Sigmoid colon (tissue), 7 donors: Measurements from ENCODE around the gene LGALS1. TPM values are rescaled to one million over a fixed set of nuclear protein-coding genes. Genes with fewer than 3 reads are reported as not detected.
A peak's percentile ranks its signal among the peaks of the same experiment; 100 is the strongest.

Experiments
- DNase-seq: peaks from one replicate; pipeline ENCODE4 v3.0.0-alpha.2; 2019
- H3K27ac ChIP-seq, 4 donors: fragments of 200-600 bp; sonication (generic); one replicate each; pipeline ENCODE4 v1.5.1; 2016 to 2019; ENCODE audit warnings: mild to moderate bottlenecking in 1 of 4
- H3K27me3 ChIP-seq, 3 donors: fragments of 200-600 bp; sonication (generic); one replicate each; pipeline ENCODE4 v1.5.1; 2019; ENCODE audit warnings: mild to moderate bottlenecking in 1 of 3
- H3K36me3 ChIP-seq, 4 donors: fragments of 200-600 bp; sonication (generic); one replicate each; pipeline ENCODE4 v1.5.1; 2016 to 2019
- H3K4me1 ChIP-seq, 4 donors: fragments of 200-600 bp; sonication (generic); one replicate each; pipeline ENCODE4 v1.5.1; 2017 to 2019
- H3K4me3 ChIP-seq, 4 donors: fragments of 200-600 bp; sonication (generic); one replicate each; pipeline ENCODE4 v1.5.1; 2017 to 2019; ENCODE audit warnings: mild to moderate bottlenecking in 2 of 4, moderate library complexity in 1 of 4
- H3K9me3 ChIP-seq, 4 donors: fragments of 200-600 bp in 3 of 4; sonication (generic) in 3 of 4; one replicate each; pipeline versions ENCODE4 v1.5.1 to v1.6.1; 2013 to 2019
- CTCF ChIP-seq, 4 experiments: fragments of 450-650 bp in 3 of 4; fragments of 200-600 bp in 1 of 4; IDR thresholded peaks; one replicate each; pipeline ENCODE4 v1.5.1; 2016 to 2019; ENCODE audit warnings: antibody characterized with exemption in 4 of 4, mild to moderate bottlenecking in 3 of 4, moderate library complexity in 2 of 4
- EP300 ChIP-seq, 4 donors: sonication (generic); formaldehyde crosslinking; IDR thresholded peaks; one replicate each; pipeline ENCODE4 v1.6.1; 2017; ENCODE audit warnings: antibody characterized with exemption in 4 of 4
- POLR2A ChIP-seq, 2 donors: fragments of 450-650 bp; IDR thresholded peaks; one replicate each; pipeline ENCODE4 v1.6.1; 2016; ENCODE audit warnings: antibody characterized with exemption in 2 of 2, mild to moderate bottlenecking in 2 of 2, moderate library complexity in 2 of 2
- POLR2AphosphoS5 ChIP-seq, 4 donors: sonication (generic); formaldehyde crosslinking; IDR thresholded peaks; one replicate each; pipeline ENCODE4 v1.6.1; 2017; ENCODE audit warnings: antibody characterized with exemption in 4 of 4
- WGBS, 2 donors: extraction: QIAGEN DNeasy Blood & Tissue Kit; methylation state at CpG; one replicate each; pipeline ENCODE4 v1.1.7; 2013; 5-methylcytosine and 5-hydroxymethylcytosine counted together
- intact Hi-C: fragments of 100-400 bp; cut with DNase I; formaldehyde crosslinking; loops from one replicate; pipeline ENCODE4 v1.15.1; 2023
- polyA plus RNA-seq, 3 donors: library from polyadenylated mRNA; stranded (reverse); fragments of 200-250 nt; gene quantifications; one replicate each; pipeline ENCODE4 v1.2.3, GENCODE V29; 2013
- total RNA-seq, 4 donors: library from RNA; depleted of rRNA; stranded (reverse); fragments of >200 nt; gene quantifications; one replicate each; pipeline ENCODE4 v1.1.0, GENCODE V29; 2016
- donor health status: healthy with polysubstance abuse.
- donor health status: Bipolar disorder and iron deficiency.
- donor health status: healthy.

LGALS1 gene
- total and polyA plus RNA-seq, 7 donors: 373 to 2,925 (median 911) TPM

DNA sequence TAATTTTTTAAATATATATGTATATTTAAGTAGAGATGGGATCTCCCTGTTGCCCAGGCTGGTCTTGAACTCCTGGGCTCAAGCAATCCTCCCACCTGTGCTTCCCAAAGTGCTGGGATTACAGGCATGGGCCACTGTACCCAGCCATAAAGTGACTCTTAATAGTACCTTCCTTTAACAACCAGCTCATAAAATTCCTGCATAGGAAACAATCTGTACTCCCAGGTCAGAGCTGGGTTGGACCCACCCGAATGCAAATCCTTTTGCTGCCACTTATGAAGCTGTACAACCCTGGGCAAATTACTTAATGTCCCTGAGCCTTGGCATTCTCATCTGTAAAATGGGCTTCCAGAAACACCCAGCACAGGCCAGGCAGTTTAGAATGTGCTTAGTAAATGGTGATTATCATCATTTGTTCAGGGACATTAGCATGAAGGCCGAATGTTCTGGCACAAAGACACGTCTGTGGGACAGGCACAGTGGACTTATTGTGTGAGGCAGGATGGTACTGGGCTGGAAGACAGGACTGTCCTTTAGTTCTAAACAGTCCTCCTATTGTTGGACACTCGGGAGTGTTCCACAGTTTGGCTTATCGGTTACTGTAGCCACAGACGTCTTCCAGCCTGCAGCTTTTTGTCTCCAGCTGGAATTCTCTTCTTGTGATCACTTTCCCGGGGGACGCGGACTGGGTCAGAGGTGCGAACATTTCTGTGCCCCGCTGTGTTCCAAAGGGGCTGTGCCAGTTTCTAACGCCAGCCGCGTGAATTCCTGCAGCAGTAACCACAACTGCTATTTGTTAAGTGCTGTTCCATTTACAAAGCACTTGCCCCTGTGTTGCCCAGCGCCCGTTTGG lies 11.0 kb upstream of the LGALS1 start:
- H3K4me3 ChIP-seq: no peak overlapping the region
- TF ChIP-seq POLR2A (IDR thresholded peaks at IDR 0.05) (no peak), CTCF (IDR thresholded peaks at IDR 0.05) (no peak), EP300 (IDR thresholded peaks at IDR 0.05) (no peak), POLR2AphosphoS5 (IDR thresholded peaks at IDR 0.05) (no peak)
- no peak for DNase-seq
- WGBS, 2 donors: 63 to 79% methylated on average over 16 of the region's 16 CpGs
- no peaks in the 10 kb centered on the region for H3K9me3 ChIP-seq
- H3K36me3 ChIP-seq: peaks cover 0 to 15% (median 6%) of the 10 kb centered on the region in 4 donors
- intact Hi-C loops: no loop called here
- no peaks in the 10 kb centered on the region for H3K27me3 ChIP-seq
- H3K27ac ChIP-seq: peak overlapping the region; percentile 52 to 95 (median 83)
- peaks cover 0 to 66% (median 58%) of the 10 kb centered on the region in 4 donors for H3K4me1 ChIP-seq

DNA sequence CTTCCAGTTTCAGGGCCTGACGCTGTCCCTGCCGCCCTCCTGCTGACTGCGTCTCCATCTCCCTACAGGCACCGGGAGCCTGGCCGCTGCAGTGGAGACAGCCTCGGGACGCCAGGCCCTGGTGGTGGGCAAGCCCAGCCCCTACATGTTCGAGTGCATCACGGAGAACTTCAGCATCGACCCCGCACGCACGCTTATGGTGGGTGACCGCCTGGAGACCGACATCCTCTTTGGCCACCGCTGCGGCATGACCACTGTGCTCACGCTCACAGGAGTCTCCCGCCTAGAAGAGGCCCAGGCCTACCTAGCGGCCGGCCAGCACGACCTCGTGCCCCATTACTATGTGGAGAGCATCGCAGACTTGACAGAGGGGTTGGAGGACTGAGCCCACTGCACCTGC lies 9.9 kb upstream of the LGALS1 start:
- no peaks in the 10 kb centered on the region for H3K27me3 ChIP-seq
- peak overlapping the region in 3 of 4 donors; percentile 81 to 95 (median 85) for H3K27ac ChIP-seq
- WGBS, 2 donors: 95% methylated on average over 24 of the region's 24 CpGs
- no peak for DNase-seq
- intact Hi-C loops: no loop called here
- peaks cover 0 to 15% (median 6%) of the 10 kb centered on the region in 4 donors for H3K36me3 ChIP-seq
- TF ChIP-seq CTCF (IDR thresholded peaks at IDR 0.05) (no peak), EP300 (IDR thresholded peaks at IDR 0.05) (no peak), POLR2A (IDR thresholded peaks at IDR 0.05) (no peak), POLR2AphosphoS5 (IDR thresholded peaks at IDR 0.05) (no peak)
- H3K4me1 ChIP-seq: peaks cover 0 to 62% (median 54%) of the 10 kb centered on the region in 4 donors
- H3K4me3 ChIP-seq: no peak overlapping the region
- H3K9me3 ChIP-seq: no peaks in the 10 kb centered on the region

DNA sequence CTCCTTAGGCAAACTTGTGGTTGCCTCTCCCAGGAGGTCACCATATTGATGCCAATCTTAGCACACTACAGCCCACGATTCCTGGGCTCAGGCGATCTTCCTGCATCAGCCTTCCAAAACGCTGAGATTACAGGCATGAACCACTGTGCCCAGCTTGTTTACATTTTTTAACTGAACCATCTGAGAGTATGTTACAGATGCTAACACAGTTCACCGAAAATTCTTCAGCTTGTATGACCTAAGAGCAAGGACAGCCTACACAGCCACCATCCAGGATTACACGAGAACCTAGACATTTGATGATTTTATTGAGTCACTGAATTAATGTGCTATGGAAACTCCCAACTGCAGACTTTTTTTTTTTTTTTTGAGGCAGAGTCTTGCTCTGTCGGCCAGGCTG lies 5.8 kb upstream of the LGALS1 start:
- WGBS, 2 donors: 73 to 77% methylated on average over 6 of the region's 6 CpGs
- Histone ChIP-seq H3K4me1 (peaks cover 0 to 46% (median 38%) of the 10 kb centered on the region in 4 donors), H3K9me3 (no peaks in the 10 kb centered on the region), H3K27me3 (no peaks in the 10 kb centered on the region), H3K36me3 (peaks cover 0 to 15% (median 6%) of the 10 kb centered on the region in 4 donors), H3K4me3 (no peak overlapping the region), H3K27ac (peak overlapping the region; percentile 51 to 97 (median 64))
- no peak for DNase-seq
- TF ChIP-seq CTCF (IDR thresholded peaks at IDR 0.05): no peak
- no peak for TF ChIP-seq EP300 (IDR thresholded peaks at IDR 0.05)
- no peak for TF ChIP-seq POLR2A (IDR thresholded peaks at IDR 0.05)
- TF ChIP-seq POLR2AphosphoS5 (IDR thresholded peaks at IDR 0.05): no peak
- intact Hi-C loops: no loop called here

DNA sequence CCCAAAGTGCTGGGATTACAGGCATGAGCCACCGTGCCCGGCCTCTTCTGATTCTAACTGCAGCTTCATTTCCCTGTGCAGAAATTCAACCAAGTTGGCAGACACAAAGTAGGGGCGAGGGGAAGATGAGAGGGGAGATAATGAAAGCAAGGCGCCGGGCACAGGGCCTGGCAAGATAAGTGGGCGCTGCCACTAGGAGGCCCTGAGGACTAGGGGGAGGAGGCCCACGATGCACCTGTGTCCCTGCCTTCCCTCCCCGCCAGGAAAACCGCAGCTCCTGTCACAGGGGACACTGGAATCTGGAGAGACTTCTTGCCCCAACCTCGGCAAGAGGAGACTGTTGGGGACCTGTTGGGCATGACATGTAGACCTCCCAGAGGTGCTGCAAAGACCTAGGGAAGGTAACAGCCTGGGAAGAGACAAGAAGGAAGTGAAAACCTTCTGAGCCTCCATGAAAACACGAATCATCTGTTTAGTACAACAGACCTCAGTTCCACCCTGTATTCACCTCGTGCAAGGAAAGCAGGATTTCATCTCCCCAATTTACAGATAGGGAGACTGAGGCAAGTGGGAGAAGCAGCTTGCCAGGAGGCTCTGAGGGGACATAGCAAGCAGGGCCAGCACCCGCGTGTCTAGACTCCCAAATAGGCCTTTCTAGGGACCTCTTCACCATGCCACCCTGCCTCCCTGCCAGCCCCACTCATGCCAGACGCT lies 3.1 kb upstream of the LGALS1 start:
- intact Hi-C loops: no loop called here
- Histone ChIP-seq H3K27ac (peak overlapping the region; percentile 92 to 99 (median 95)), H3K36me3 (no peaks in the 10 kb centered on the region), H3K4me1 (peaks cover 0 to 55% (median 42%) of the 10 kb centered on the region in 4 donors), H3K4me3 (no peak overlapping the region), H3K27me3 (no peaks in the 10 kb centered on the region), H3K9me3 (no peaks in the 10 kb centered on the region)
- TF ChIP-seq POLR2A (IDR thresholded peaks at IDR 0.05) (no peak), CTCF (IDR thresholded peaks at IDR 0.05) (no peak), EP300 (IDR thresholded peaks at IDR 0.05) (no peak)
- WGBS, 2 donors: 51% methylated on average over 15 of the region's 15 CpGs
- DNase-seq: no peak
